Testis (tissue), 3 donors: Measurements from ENCODE around the gene PACS1. TPM values are rescaled to one million over a fixed set of nuclear protein-coding genes. Genes with fewer than 3 reads are reported as not detected.

Experiments
- DNase-seq: peaks from one replicate; pipeline ENCODE4 v3.0.0-alpha.2; 2019
- H3K27ac ChIP-seq, 2 donors: fragments of 200-600 bp; sonication (generic); one replicate each; pipeline ENCODE4 v1.5.1; 2019
- H3K27me3 ChIP-seq: fragments of 200-600 bp; sonication (generic); one replicate; pipeline ENCODE4 v1.5.1; 2019
- H3K36me3 ChIP-seq: fragments of 200-600 bp; sonication (generic); one replicate; pipeline ENCODE4 v1.5.1; 2017; ENCODE audit warnings: low read depth; ENCODE audit errors: missing control alignments
- H3K4me1 ChIP-seq: fragments of 200-600 bp; sonication (generic); one replicate; pipeline ENCODE4 v1.5.1; 2019
- H3K4me3 ChIP-seq, 2 donors: fragments of 200-600 bp; sonication (generic); one replicate each; pipeline ENCODE4 v1.5.1; 2017 to 2019
- H3K9me3 ChIP-seq: fragments of 200-600 bp; sonication (generic); one replicate; pipeline ENCODE4 v1.5.1; 2017
- CTCF ChIP-seq, 3 experiments: fragments of 450-650 bp in 2 of 3; fragments of 200-600 bp in 1 of 3; sonication (generic) in 1 of 3; IDR thresholded peaks; one replicate each; pipeline ENCODE4 v1.5.1; 2016 to 2019; ENCODE audit warnings: antibody characterized with exemption in 3 of 3, mild to moderate bottlenecking in 2 of 3, moderate library complexity in 1 of 3
- POLR2A ChIP-seq: fragments of 450-650 bp; IDR thresholded peaks from one replicate; pipeline ENCODE4 v1.6.1; 2017; ENCODE audit warnings: antibody characterized with exemption, mild to moderate bottlenecking, moderate library complexity
- WGBS, 2 donors: methylation state at CpG; one replicate each; pipeline ENCODE4 v1.1.5; 2018; 5-methylcytosine and 5-hydroxymethylcytosine counted together
- intact Hi-C: fragments of 100-400 bp; cut with DNase I; formaldehyde crosslinking; loops from one replicate; pipeline ENCODE4 v1.15.1; 2023; ENCODE audit warnings: low total_unique reads
- polyA plus RNA-seq: library from polyadenylated mRNA; stranded (reverse); fragments of 350-450 nt; fragmentation: Illumina TruSeq; extraction: RNeasy Lipid Tissue Mini Kit (QIAGEN cat#74804); gene quantifications from one replicate; pipeline ENCODE4 v1.2.3, GENCODE V29; 2014; ENCODE audit warnings: low read depth, low replicate concordance; ENCODE audit not compliant: insufficient read depth
- total RNA-seq, 2 donors: library from RNA; depleted of rRNA; stranded (reverse); fragments of >200 nt; gene quantifications; one replicate each; pipeline ENCODE4 v1.2.3, GENCODE V29; 2016

Gene PACS1
- total and polyA plus RNA-seq, 3 donors from 2014 or later = 111 to 131 (median 130) TPM

GRCh38 chr11:66178183-66178582, 108.1 kb downstream of the PACS1 start:
- no peaks in the 10 kb centered on the region for H3K36me3 ChIP-seq
- TF ChIP-seq CTCF (IDR thresholded peaks at IDR 0.05) (no peak), POLR2A (no peak)
- no peaks in the 10 kb centered on the region for H3K27me3 ChIP-seq
- no peak overlapping the region for H3K4me3 ChIP-seq
- intact Hi-C loops = no loop called here
- WGBS, 2 donors = 85 to 92% methylated on average over 2 of the region's 2 CpGs
- H3K4me1 ChIP-seq = no peaks in the 10 kb centered on the region
- DNase-seq = no peak
- no peak overlapping the region for H3K27ac ChIP-seq
- H3K9me3 ChIP-seq = no peaks in the 10 kb centered on the region

GRCh38 chr11:66178871-66179270, 108.8 kb downstream of the PACS1 start:
- no peak overlapping the region for H3K4me3 ChIP-seq
- intact Hi-C loops = no loop called here
- DNase-seq = no peak
- H3K4me1 ChIP-seq = no peaks in the 10 kb centered on the region
- H3K27me3 ChIP-seq = no peaks in the 10 kb centered on the region
- no peak overlapping the region for H3K27ac ChIP-seq
- no peak for TF ChIP-seq CTCF (IDR thresholded peaks at IDR 0.05)
- TF ChIP-seq POLR2A = no peak
- H3K36me3 ChIP-seq = no peaks in the 10 kb centered on the region
- no peaks in the 10 kb centered on the region for H3K9me3 ChIP-seq

GRCh38 chr11:66181632-66182315, 111.7 kb downstream of the PACS1 start:
- no peaks in the 10 kb centered on the region for H3K4me1 ChIP-seq
- no peak for TF ChIP-seq CTCF (IDR thresholded peaks at IDR 0.05)
- no peak for TF ChIP-seq POLR2A
- no peaks in the 10 kb centered on the region for H3K36me3 ChIP-seq
- no peak for DNase-seq
- no peak overlapping the region for H3K27ac ChIP-seq
- H3K4me3 ChIP-seq = no peak overlapping the region
- H3K27me3 ChIP-seq = no peaks in the 10 kb centered on the region
- 81 to 89% methylated on average over 2 of the region's 2 CpGs for WGBS, 2 donors
- intact Hi-C loops = no loop called here
- no peaks in the 10 kb centered on the region for H3K9me3 ChIP-seq

- no peak overlapping the region for H3K27ac ChIP-seq
- H3K27me3 ChIP-seq = no peaks in the 10 kb centered on the region
- DNase-seq = no peak
- intact Hi-C loops = no loop called here
- no peaks in the 10 kb centered on the region for H3K4me1 ChIP-seq
- TF ChIP-seq CTCF (IDR thresholded peaks at IDR 0.05) = no peak
- no peak for TF ChIP-seq POLR2A
- no peaks in the 10 kb centered on the region for H3K9me3 ChIP-seq
- H3K36me3 ChIP-seq = no peaks in the 10 kb centered on the region
- no peak overlapping the region for H3K4me3 ChIP-seq
- 85 to 91% methylated on average over 3 of the region's 3 CpGs for WGBS, 2 donors
Observed at GRCh38 chr11:66183494-66184048, 113.5 kb downstream of the PACS1 start.

- Histone ChIP-seq H3K4me1 (no peaks in the 10 kb centered on the region), H3K36me3 (no peaks in the 10 kb centered on the region), H3K27me3 (no peaks in the 10 kb centered on the region), H3K27ac (no peak overlapping the region), H3K9me3 (no peaks in the 10 kb centered on the region), H3K4me3 (no peak overlapping the region)
- WGBS, 2 donors = 90 to 92% methylated on average over 4 of the region's 4 CpGs
- TF ChIP-seq POLR2A = no peak
- TF ChIP-seq CTCF (IDR thresholded peaks at IDR 0.05) = no peak
- DNase-seq = no peak
- intact Hi-C loops = no loop called here
Observed at GRCh38 chr11:66184728-66185127, 114.7 kb downstream of the PACS1 start.
